Calu3 (cell line): ENCODE data around the gene TMEM147. TPM values are rescaled to one million over a fixed set of nuclear protein-coding genes. Genes with fewer than 3 reads are reported as not detected.

Experiments used
- Bru-seq: library from RNA; stranded (reverse); fragments of 400-500 nt; gene quantifications from one replicate; lab custom pipeline; 2021; lab: Mats Ljungman, UMichigan
- BruChase-seq, 2 experiments: library from RNA; stranded (reverse); fragments of 400-500 nt; gene quantifications; one replicate each; lab custom pipeline; 2021; lab: Mats Ljungman, UMichigan
- BruUV-seq: library from RNA; stranded (reverse); fragments of 400-500 nt; replicated peaks from 2 replicates; lab custom pipeline; 2021; lab: Mats Ljungman, UMichigan
- CTCF ChIA-PET: fragments of 300-600 bp; sonication (Branson Sonifier 250); formaldehyde crosslinking; loops from one replicate; lab custom pipeline; 2022; ENCODE audit warnings: antibody characterized with exemption; lab: Charles Lee
- DNase-seq: peaks from one replicate; pipeline ENCODE4 v3.0.0; 2022
- H3K27ac Mint-ChIP-seq: one replicate; pipeline ENCODE4 v1.8.0; 2022; ENCODE audit warnings: mixed read lengths; ENCODE audit not compliant: unreplicated experiment
- H3K27me3 Mint-ChIP-seq: one replicate; pipeline ENCODE4 v1.8.0; 2022; ENCODE audit warnings: mixed read lengths; ENCODE audit not compliant: unreplicated experiment
- H3K36me3 Mint-ChIP-seq: one replicate; pipeline ENCODE4 v1.8.0; 2022; ENCODE audit warnings: mild to moderate bottlenecking, moderate library complexity, mixed read lengths; ENCODE audit not compliant: insufficient read depth, unreplicated experiment
- H3K4me1 Mint-ChIP-seq: one replicate; pipeline ENCODE4 v1.8.0; 2022; ENCODE audit warnings: mild to moderate bottlenecking, low read depth, mixed read lengths; ENCODE audit not compliant: unreplicated experiment
- H3K4me3 Mint-ChIP-seq: one replicate; pipeline ENCODE4 v1.8.0; 2022; ENCODE audit warnings: mild to moderate bottlenecking, low read depth, moderate library complexity, mixed read lengths; ENCODE audit not compliant: unreplicated experiment
- H3K9me3 Mint-ChIP-seq: one replicate; pipeline ENCODE4 v1.8.0; 2022; ENCODE audit warnings: low read depth, mixed read lengths; ENCODE audit not compliant: unreplicated experiment
- intact Hi-C: fragments of 100-400 bp; cut with micrococcal nuclease; formaldehyde crosslinking; loops from one replicate; pipeline ENCODE4 v1.10.0; 2022; ENCODE audit not compliant: unreplicated experiment
- long read RNA-seq: library from polyadenylated mRNA; stranded (forward); transcript quantifications from one replicate; pipeline ENCODE4 v2.0.0, GENCODE V29; 2022
- total RNA-seq: library from RNA; stranded (reverse); gene quantifications from 2 replicates; pipeline ENCODE4 v1.2.3, GENCODE V29; 2022
- TF ChIP-seq, protein P1 (sequence below): fragments of 200-600 bp; IDR thresholded peaks from one replicate; pipeline ENCODE4 v1.8.0; 2022; ENCODE audit warnings: antibody characterized with exemption; ENCODE audit not compliant: unreplicated experiment

TMEM147 gene, protein sequence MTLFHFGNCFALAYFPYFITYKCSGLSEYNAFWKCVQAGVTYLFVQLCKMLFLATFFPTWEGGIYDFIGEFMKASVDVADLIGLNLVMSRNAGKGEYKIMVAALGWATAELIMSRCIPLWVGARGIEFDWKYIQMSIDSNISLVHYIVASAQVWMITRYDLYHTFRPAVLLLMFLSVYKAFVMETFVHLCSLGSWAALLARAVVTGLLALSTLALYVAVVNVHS
- total RNA-seq (114 and 118 TPM in 2 replicates), Bru-seq, nascent RNA (percentile 68 among the genes with signal in this experiment), BruChase-seq, experiment 1, labeled RNA remaining after a 6-hour chase (percentile 90 among the genes with signal in this experiment), BruChase-seq, experiment 2, labeled RNA remaining after a 2-hour chase (percentile 76 among the genes with signal in this experiment)
- long read RNA-seq, transcript TMEM147-201 (7 exons, 899 nt): major isoform, 343 of 380 reads
- long read RNA-seq, transcript TMEM147-202 (6 exons, 935 nt): minor isoform, 8 of 380 reads
- long read RNA-seq, partial matches to known transcripts: 5 of 380 reads
- long read RNA-seq, other reads (novel, unspliced or antisense): 15 of 380 reads

DNA sequence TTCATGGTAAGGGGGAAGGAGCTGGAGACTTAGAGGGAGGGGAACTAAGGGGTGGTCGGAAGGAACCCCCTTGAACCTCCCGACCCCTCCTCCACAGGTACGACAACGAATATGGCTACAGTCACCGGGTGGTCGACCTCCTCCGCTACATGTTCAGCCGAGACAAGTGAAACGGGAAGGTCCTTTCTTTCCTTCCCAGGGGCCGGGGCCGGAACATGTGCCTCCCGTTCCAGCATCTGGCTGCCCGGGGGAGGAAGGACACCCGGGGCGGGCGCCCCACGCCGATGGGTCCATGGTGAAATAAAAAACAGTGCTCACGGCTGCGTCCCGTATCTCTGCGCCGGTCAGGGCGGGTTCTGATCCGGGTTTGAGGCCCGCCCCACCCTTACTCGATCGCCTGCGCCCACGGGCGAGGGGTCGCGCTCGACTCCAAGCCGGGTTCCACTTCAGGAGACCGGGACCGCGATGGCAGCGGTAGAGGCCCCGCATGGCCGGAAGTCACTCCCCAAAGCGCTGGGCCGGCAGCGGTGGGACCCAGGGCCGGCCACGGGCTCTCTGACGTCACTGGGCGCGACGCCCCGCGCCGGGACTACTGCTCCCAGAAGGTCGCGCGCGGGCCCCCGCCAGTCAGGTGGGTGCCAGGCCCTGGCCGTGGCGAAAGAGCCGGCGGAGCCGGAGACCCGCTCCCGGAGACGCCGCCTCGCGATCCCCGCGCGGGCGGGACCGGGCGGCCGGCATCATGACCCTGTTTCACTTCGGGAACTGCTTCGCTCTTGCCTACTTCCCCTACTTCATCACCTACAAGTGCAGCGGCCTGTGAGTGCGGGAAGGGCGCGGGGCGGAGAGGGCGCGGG, at the start of gene TMEM147:
TSS of gene TMEM147 (plus strand) at position 626 of the 854 bp plus-strand sequence. CDS start at position 740, 114 bp downstream.
- DNase-seq: peak; percentile 98
- CTCF ChIA-PET: no interaction called here
- BruUV-seq: TSS peak; percentile 81
- peaks cover 62% of the 10 kb centered on the region for H3K36me3 Mint-ChIP-seq
- intact Hi-C loops: loop anchor here (5.0 kb wide), 1 partner anchor 33 kb away; the partner anchor contains the start of gene DMKN
- peak within 1 kb of the TSS; percentile 87 for H3K27ac Mint-ChIP-seq
- TF ChIP-seq, protein P1, sequence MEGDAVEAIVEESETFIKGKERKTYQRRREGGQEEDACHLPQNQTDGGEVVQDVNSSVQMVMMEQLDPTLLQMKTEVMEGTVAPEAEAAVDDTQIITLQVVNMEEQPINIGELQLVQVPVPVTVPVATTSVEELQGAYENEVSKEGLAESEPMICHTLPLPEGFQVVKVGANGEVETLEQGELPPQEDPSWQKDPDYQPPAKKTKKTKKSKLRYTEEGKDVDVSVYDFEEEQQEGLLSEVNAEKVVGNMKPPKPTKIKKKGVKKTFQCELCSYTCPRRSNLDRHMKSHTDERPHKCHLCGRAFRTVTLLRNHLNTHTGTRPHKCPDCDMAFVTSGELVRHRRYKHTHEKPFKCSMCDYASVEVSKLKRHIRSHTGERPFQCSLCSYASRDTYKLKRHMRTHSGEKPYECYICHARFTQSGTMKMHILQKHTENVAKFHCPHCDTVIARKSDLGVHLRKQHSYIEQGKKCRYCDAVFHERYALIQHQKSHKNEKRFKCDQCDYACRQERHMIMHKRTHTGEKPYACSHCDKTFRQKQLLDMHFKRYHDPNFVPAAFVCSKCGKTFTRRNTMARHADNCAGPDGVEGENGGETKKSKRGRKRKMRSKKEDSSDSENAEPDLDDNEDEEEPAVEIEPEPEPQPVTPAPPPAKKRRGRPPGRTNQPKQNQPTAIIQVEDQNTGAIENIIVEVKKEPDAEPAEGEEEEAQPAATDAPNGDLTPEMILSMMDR: no peak
- peak within 1 kb of the TSS; percentile 96 for H3K4me3 Mint-ChIP-seq
- H3K27me3 Mint-ChIP-seq: no peaks in the 10 kb centered on the region
- peaks cover 28% of the 10 kb centered on the region for H3K4me1 Mint-ChIP-seq
- no peaks in the 10 kb centered on the region for H3K9me3 Mint-ChIP-seq

DNA sequence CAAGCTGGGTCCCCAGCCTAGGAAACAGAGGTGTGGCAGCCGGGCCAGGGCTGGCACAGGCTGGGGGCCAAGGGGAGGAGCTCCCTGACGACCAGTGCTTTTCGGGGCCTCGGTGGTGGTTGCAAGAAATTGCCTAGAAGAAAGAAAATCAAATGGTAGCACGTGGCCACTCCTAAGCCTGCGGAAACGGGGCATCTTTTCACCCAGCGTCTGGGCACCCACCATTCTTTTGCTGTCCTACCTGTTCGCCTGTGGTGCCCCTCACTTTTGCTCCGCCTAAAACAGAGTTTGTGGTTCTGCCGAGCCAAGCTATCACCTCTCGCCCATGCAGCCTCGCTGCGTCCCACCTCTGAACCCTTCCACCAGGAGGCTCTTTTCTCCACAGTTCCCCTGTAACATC, 48.0 kb upstream of the TMEM147 start:
- no peak overlapping the region for H3K4me3 Mint-ChIP-seq
- no peaks in the 10 kb centered on the region for H3K9me3 Mint-ChIP-seq
- H3K4me1 Mint-ChIP-seq: no peaks in the 10 kb centered on the region
- no TSS peak for BruUV-seq
- CTCF ChIA-PET: no interaction called here
- H3K27me3 Mint-ChIP-seq: peaks cover 18% of the 10 kb centered on the region
- TF ChIP-seq, protein P1: no peak
- no peak for DNase-seq
- intact Hi-C loops: no loop called here
- H3K36me3 Mint-ChIP-seq: peaks cover 36% of the 10 kb centered on the region
- no peak overlapping the region for H3K27ac Mint-ChIP-seq

DNA sequence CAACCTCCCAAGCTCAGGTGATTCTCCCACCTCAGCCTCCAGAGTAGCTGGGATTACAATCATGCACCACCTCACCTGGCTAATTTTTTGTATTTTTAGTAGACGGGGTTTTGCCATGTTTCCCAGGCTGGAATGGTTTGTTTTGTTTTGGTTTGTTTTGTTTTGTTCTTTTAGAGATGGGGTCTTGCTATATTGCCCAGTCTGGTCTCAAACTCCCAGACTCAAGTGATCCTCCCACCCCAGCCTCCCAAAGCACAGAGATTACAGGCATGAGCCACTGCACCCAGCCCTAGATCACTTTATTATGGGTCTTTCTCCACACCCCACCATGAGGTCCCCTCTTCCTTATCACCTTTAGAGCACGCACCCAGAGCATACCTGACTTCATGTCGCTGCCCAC, 47.2 kb upstream of the TMEM147 start:
- CTCF ChIA-PET: no interaction called here

More for the DNA sequence above, 47.2 kb upstream of the TMEM147 start:
- no peak for DNase-seq
- no TSS peak for BruUV-seq
- Mint-ChIP-seq H3K36me3 (peaks cover 45% of the 10 kb centered on the region), H3K27ac (no peak overlapping the region), H3K4me3 (no peak overlapping the region), H3K4me1 (no peaks in the 10 kb centered on the region), H3K27me3 (peaks cover 10% of the 10 kb centered on the region), H3K9me3 (no peaks in the 10 kb centered on the region)
- intact Hi-C loops: no loop called here
- TF ChIP-seq, protein P1: no peak
